NCI-H2227 (cell line): ENCODE data around the gene MRPS27.

Experiments
- DNase-seq: peaks from one replicate; lab custom pipeline; 2025; ENCODE audit not compliant: unreplicated experiment; lab: John Stamatoyannopoulos, UW

Gene MRPS27

GRCh38 chr5:72206160-72206559 lies 113.9 kb downstream of the MRPS27 start:
- DNase-seq, result no peak

- no peak for DNase-seq
These were observed 114.5 kb downstream of the MRPS27 start for GRCh38 chr5:72205431-72206009.

GRCh38 chr5:72204946-72205345 lies 115.1 kb downstream of the MRPS27 start:
- DNase-seq, result no peak

- no peak for DNase-seq
These were observed 116.7 kb downstream of the MRPS27 start for GRCh38 chr5:72203251-72203845.

GRCh38 chr5:72202331-72202825 lies 117.7 kb downstream of the MRPS27 start:
- DNase-seq, result no peak

- no peak for DNase-seq
These were observed 120.4 kb downstream of the MRPS27 start for GRCh38 chr5:72199681-72200080.

- no peak for DNase-seq
These were observed 122.6 kb downstream of the MRPS27 start for GRCh38 chr5:72197393-72197792.

GRCh38 chr5:72195581-72195980 lies 124.5 kb downstream of the MRPS27 start:
- no peak for DNase-seq

- no peak for DNase-seq
These were observed 125.2 kb downstream of the MRPS27 start for GRCh38 chr5:72194846-72195245.

- DNase-seq, result no peak
These were observed 128.6 kb downstream of the MRPS27 start for GRCh38 chr5:72191404-72191803.

GRCh38 chr5:72189146-72189545 lies 130.9 kb downstream of the MRPS27 start:
- DNase-seq, result no peak

- DNase-seq, result no peak
These were observed 131.9 kb downstream of the MRPS27 start for GRCh38 chr5:72188166-72188565.

GRCh38 chr5:72187388-72188075 lies 132.5 kb downstream of the MRPS27 start:
- no peak for DNase-seq

GRCh38 chr5:72185496-72186329 lies 134.3 kb downstream of the MRPS27 start:
- peak; percentile 77 for DNase-seq

GRCh38 chr5:72184408-72184807 lies 135.6 kb downstream of the MRPS27 start:
- DNase-seq, result no peak

- DNase-seq, result no peak
These were observed 136.9 kb downstream of the MRPS27 start for GRCh38 chr5:72183101-72183520.

GRCh38 chr5:72182686-72183085 lies 137.4 kb downstream of the MRPS27 start:
- no peak for DNase-seq

GRCh38 chr5:72180925-72181324 lies 139.1 kb downstream of the MRPS27 start:
- DNase-seq, result no peak

- DNase-seq, result no peak
These were observed 140.1 kb downstream of the MRPS27 start for GRCh38 chr5:72179816-72180440.

GRCh38 chr5:72179028-72179815 lies 140.8 kb downstream of the MRPS27 start:
- DNase-seq, result no peak
